HepG2 (cell line): ENCODE data around the gene ENO1. TPM values are rescaled to one million over a fixed set of nuclear protein-coding genes. Genes with fewer than 3 reads are reported as not detected.

ENCODE experiments used
- ATF1 ChIP-seq: IDR thresholded peaks from 2 replicates; pipeline ENCODE4 v1.6.1; 2016; ENCODE audit warnings: mild to moderate bottlenecking, control low read depth
- BORCS8-MEF2B ChIP-seq: sonication (generic); formaldehyde crosslinking; IDR thresholded peaks from 2 replicates; pipeline ENCODE4 v1.8.0; 2022; ENCODE audit warnings: mild to moderate bottlenecking, missing genetic modification reagents
- BRCA1 ChIP-seq: sonication (generic); formaldehyde crosslinking; IDR thresholded peaks from 2 replicates; pipeline ENCODE4 v1.4.0; 2020; ENCODE audit warnings: missing genetic modification reagents
- CREB1 ChIP-seq, 2 experiments: fragments of 450-650 bp in 1 of 2; IDR thresholded peaks; 2 replicates each; pipeline ENCODE4 v1.6.1; 2016 to 2017; ENCODE audit warnings: control low read depth in 1 of 2, mild to moderate bottlenecking in 1 of 2, missing compliant biosample characterization in 1 of 2, missing genetic modification characterization in 1 of 2
- CREM ChIP-seq, 2 experiments: sonication (generic) in 1 of 2; formaldehyde crosslinking in 1 of 2; IDR thresholded peaks; 2 replicates each; pipeline versions ENCODE4 v1.4.0 to v1.6.1; 2016 to 2020; ENCODE audit warnings: antibody characterized with exemption in 1 of 2, mild to moderate bottlenecking in 1 of 2, missing genetic modification reagents in 1 of 2
- GFI1 ChIP-seq: sonication (generic); formaldehyde crosslinking; IDR thresholded peaks from 2 replicates; pipeline ENCODE4 v1.5.0; 2020; ENCODE audit warnings: missing genetic modification reagents, mild to moderate bottlenecking, borderline replicate concordance
- HNRNPL ChIP-seq: fragments of 200-400 bp; formaldehyde crosslinking; IDR thresholded peaks from 2 replicates; pipeline ENCODE4 v1.6.1; 2017; ENCODE audit warnings: mild to moderate bottlenecking, low read depth, low read length
- JUNB ChIP-seq: sonication (generic); formaldehyde crosslinking; IDR thresholded peaks from 2 replicates; pipeline ENCODE4 v1.8.0; 2022; ENCODE audit warnings: missing genetic modification reagents, mild to moderate bottlenecking, borderline replicate concordance
- MAF1 ChIP-seq: sonication (generic); formaldehyde crosslinking; IDR thresholded peaks from 2 replicates; pipeline ENCODE4 v1.5.0; 2020; ENCODE audit warnings: missing genetic modification reagents, borderline replicate concordance
- POLR2A ChIP-seq, 2 experiments: IDR thresholded peaks; 2 replicates each; pipeline ENCODE4 v1.6.1; 2011; ENCODE audit warnings: low read depth in 2 of 2, low read length in 2 of 2, mild to moderate bottlenecking in 1 of 2, moderate library complexity in 1 of 2; ENCODE audit not compliant: insufficient read depth in 1 of 2
- POLR2G ChIP-seq: fragments of 200-400 bp; formaldehyde crosslinking; IDR thresholded peaks from 2 replicates; pipeline ENCODE4 v1.6.1; 2018; ENCODE audit warnings: mild to moderate bottlenecking, low read depth, low read length, moderate library complexity
- PRMT3 ChIP-seq: sonication (generic); formaldehyde crosslinking; IDR thresholded peaks from 2 replicates; pipeline ENCODE4 v1.8.1; 2022; ENCODE audit warnings: low read depth, mild to moderate bottlenecking, moderate library complexity, missing genetic modification reagents, borderline replicate concordance
- RFX1 ChIP-seq: fragments of 450-650 bp; IDR thresholded peaks from 2 replicates; pipeline ENCODE4 v1.6.1; 2017
- SAP130 ChIP-seq: IDR thresholded peaks from 2 replicates; pipeline ENCODE4 v1.6.1; 2016; ENCODE audit warnings: low read depth
- SKI ChIP-seq: fragments of 450-650 bp; IDR thresholded peaks from one replicate; pipeline ENCODE4 v1.6.1; 2018; ENCODE audit warnings: mild to moderate bottlenecking; ENCODE audit not compliant: partially characterized antibody
- SMC3 ChIP-seq: IDR thresholded peaks from 2 replicates; pipeline ENCODE4 v1.6.1; 2011; ENCODE audit warnings: low read length, improper control_type of control experiment
- SP1 ChIP-seq, 2 experiments: fragments of 450-650 bp in 1 of 2; sonication (generic) in 1 of 2; formaldehyde crosslinking in 1 of 2; IDR thresholded peaks; 2 replicates each; pipeline versions ENCODE4 v1.4.0 to v1.6.1; 2016 to 2020; ENCODE audit warnings: missing genetic modification reagents in 1 of 2
- TAF1 ChIP-seq: sonication (generic); formaldehyde crosslinking; IDR thresholded peaks from 2 replicates; pipeline ENCODE4 v1.4.0; 2020; ENCODE audit warnings: missing genetic modification reagents
- ZFP37 ChIP-seq: sonication (generic); formaldehyde crosslinking; IDR thresholded peaks from 2 replicates; pipeline ENCODE4 v1.4.0; 2020; ENCODE audit warnings: missing genetic modification reagents, borderline replicate concordance
- ZFY ChIP-seq: sonication (generic); formaldehyde crosslinking; IDR thresholded peaks from 2 replicates; pipeline ENCODE4 v1.4.0; 2020; ENCODE audit warnings: missing genetic modification reagents
- ZKSCAN1 ChIP-seq: fragments of 150-350 bp; IDR thresholded peaks from 2 replicates; pipeline ENCODE4 v1.6.1; 2014; ENCODE audit warnings: low read length
- ZMYM4 ChIP-seq: sonication (generic); formaldehyde crosslinking; IDR thresholded peaks from 2 replicates; pipeline ENCODE4 v1.8.1; 2023; ENCODE audit warnings: mild to moderate bottlenecking, missing genetic modification reagents
- ZNF235 ChIP-seq: sonication (generic); formaldehyde crosslinking; IDR thresholded peaks from 2 replicates; pipeline ENCODE4 v1.8.1; 2023; ENCODE audit warnings: mild to moderate bottlenecking, missing genetic modification reagents, borderline replicate concordance
- ZNF251 ChIP-seq: sonication (generic); formaldehyde crosslinking; IDR thresholded peaks from 2 replicates; pipeline ENCODE4 v1.9.0; 2021; ENCODE audit warnings: mild to moderate bottlenecking, missing genetic modification reagents
- ZNF350 ChIP-seq: sonication (generic); formaldehyde crosslinking; IDR thresholded peaks from 2 replicates; pipeline ENCODE4 v1.4.0; 2020; ENCODE audit warnings: mild to moderate bottlenecking, low read depth, missing genetic modification reagents, borderline replicate concordance
- ZNF562 ChIP-seq: sonication (generic); formaldehyde crosslinking; IDR thresholded peaks from 2 replicates; pipeline ENCODE4 v1.8.0; 2022; ENCODE audit warnings: missing genetic modification reagents, borderline replicate concordance
- ZNF569 ChIP-seq: sonication (generic); formaldehyde crosslinking; IDR thresholded peaks from 2 replicates; pipeline ENCODE4 v1.5.0; 2020; ENCODE audit warnings: mild to moderate bottlenecking, missing genetic modification reagents, moderate library complexity, borderline replicate concordance
- polyA plus RNA-seq, 8 experiments: library from polyadenylated mRNA; depleted of rRNA in 3 of 8; stranded (reverse) in 7 of 8; unstranded in 1 of 8; fragments of >200 nt; fragmentation: Illumina TruSeq in 4 of 8; extraction: Trizol in 4 of 8; gene quantifications; 2 replicates each; pipeline versions ENCODE4 v1.2.1 to v1.2.3, GENCODE V29; 2011 to 2016; ENCODE audit warnings: low read depth in 4 of 8, missing spikeins in 1 of 8, mixed read lengths in 1 of 8; ENCODE audit not compliant: insufficient read depth in 1 of 8
- total RNA-seq, 5 experiments: library from RNA; depleted of rRNA; stranded (reverse); fragments of >200 nt; fragmentation: Illumina TruSeq; extraction: Trizol; gene quantifications; 2 replicates each; pipeline ENCODE4 v1.2.3, GENCODE V29; 2016; ENCODE audit warnings: low read depth in 1 of 5
- TF ChIP-seq, protein P1 (sequence below): sonication (generic); formaldehyde crosslinking; IDR thresholded peaks from 2 replicates; pipeline ENCODE4 v1.8.0; 2022; ENCODE audit warnings: low read depth, missing genetic modification reagents

ENO1 gene
- total and polyA plus RNA-seq, 2 of the 13 experiments (the other 11 are each of a cell fraction or from before 2014, with no cell fraction given) = 1,559 to 3,103 TPM

- TF ChIP-seq ZFP37 (no peak), ZNF350 (CRISPR knock-in tag) (peak; percentile 41; the same call in 1 of the 2 replicates), BORCS8-MEF2B (CRISPR knock-in tag) (no peak), ZNF235 (CRISPR knock-in tag) (peak; percentile 52; the same call in 1 of the 2 replicates), CREM (IDR thresholded peaks at IDR 0.05) (peak; percentile 57), CREM (CRISPR knock-in tag; IDR thresholded peaks at IDR 0.05) (no peak), POLR2A (IDR thresholded peaks at IDR 0.05; ENCODE audit: insufficient read depth in 1 of 2, low read depth in 2 of 2, low read length in 2 of 2) (peak; percentile 80 to 94), HNRNPL (no peak), JUNB (CRISPR knock-in tag) (no peak), MAF1 (CRISPR knock-in tag) (no peak), BRCA1 (CRISPR knock-in tag) (no peak), ZNF569 (CRISPR knock-in tag) (no peak), PRMT3 (0 out of 2 replicates have a peak, but pooled peaks have one; percentile 32), GFI1 (CRISPR knock-in tag) (0 out of 2 replicates have a peak, but pooled peaks have one; percentile 36), SMC3 (no peak), ZFY (CRISPR knock-in tag) (peak; percentile 68), SAP130 (CRISPR knock-in tag) (peak; percentile 60), ZKSCAN1 (peak; percentile 37; the same call in 1 of the 2 replicates), ATF1 (CRISPR knock-in tag) (0 out of 2 replicates have a peak, but pooled peaks have one; percentile 5), ZNF251 (no peak), SP1 (IDR thresholded peaks at IDR 0.05) (no peak), SP1 (CRISPR knock-in tag; IDR thresholded peaks at IDR 0.05) (peak; percentile 68; the same call in 1 of the 2 replicates), TAF1 (CRISPR knock-in tag) (peak; percentile 93), ZNF562 (no peak), ZMYM4 (CRISPR knock-in tag) (peak; percentile 55; the same call in 1 of the 2 replicates), SKI (no peak), CREB1 (IDR thresholded peaks at IDR 0.05) (peak; percentile 88), CREB1 (CRISPR knock-in tag; IDR thresholded peaks at IDR 0.05) (peak; percentile 84), RFX1 (no peak), POLR2G (peak; percentile 72)
- TF ChIP-seq, protein P1, sequence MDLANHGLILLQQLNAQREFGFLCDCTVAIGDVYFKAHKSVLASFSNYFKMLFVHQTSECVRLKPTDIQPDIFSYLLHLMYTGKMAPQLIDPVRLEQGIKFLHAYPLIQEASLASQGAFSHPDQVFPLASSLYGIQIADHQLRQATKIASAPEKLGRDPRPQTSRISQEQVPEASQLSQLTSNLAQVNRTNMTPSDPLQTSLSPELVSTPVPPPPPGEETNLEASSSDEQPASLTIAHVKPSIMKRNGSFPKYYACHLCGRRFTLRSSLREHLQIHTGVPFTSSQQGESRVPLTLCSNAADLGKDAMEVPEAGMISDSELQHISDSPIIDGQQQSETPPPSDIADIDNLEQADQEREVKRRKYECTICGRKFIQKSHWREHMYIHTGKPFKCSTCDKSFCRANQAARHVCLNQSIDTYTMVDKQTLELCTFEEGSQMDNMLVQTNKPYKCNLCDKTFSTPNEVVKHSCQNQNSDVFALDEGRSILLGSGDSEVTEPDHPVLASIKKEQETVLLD (CRISPR knock-in tag) = peak; percentile 53
Observed at GRCh38 chr1:8817412-8818324, 60.8 kb downstream of the ENO1 start, which contains the start of gene RERE (continued).
